WTC11 (cell line): ENCODE data around the gene TUBGCP4. TPM values are rescaled to one million over a fixed set of nuclear protein-coding genes. Genes with fewer than 3 reads are reported as not detected.

Source experiments
- ATAC-seq: fragments of 200-7000 bp; cut with Tn5 transposase; 2 replicates; pipeline ENCODE4 v1.10.0; 2021; ENCODE audit warnings: mild to moderate bottlenecking, moderate library complexity
- CTCF ChIA-PET: fragments of 300-600 bp; sonication (Branson Sonifier 250); formaldehyde crosslinking; loops from one replicate; lab custom pipeline; 2021; ENCODE audit warnings: antibody characterized with exemption; lab: Charles Lee
- POLR2A ChIA-PET: fragments of 350-600 bp; sonication (Branson Sonifier 250); formaldehyde crosslinking; loops from one replicate; lab custom pipeline; 2021; ENCODE audit warnings: antibody characterized with exemption; lab: Charles Lee
- DNase-seq: peaks from one replicate; pipeline ENCODE4 v3.0.0; 2021; ENCODE audit warnings: low spot score
- H3K27ac Mint-ChIP-seq: 2 replicates; pipeline ENCODE4 v1.8.0; 2021; ENCODE audit warnings: mixed read lengths
- H3K27me3 Mint-ChIP-seq: 2 replicates; pipeline ENCODE4 v1.8.0; 2021; ENCODE audit warnings: low read depth, mild to moderate bottlenecking, moderate library complexity, mixed read lengths
- H3K36me3 Mint-ChIP-seq: 2 replicates; pipeline ENCODE4 v1.8.0; 2021; ENCODE audit warnings: mixed read lengths
- H3K4me1 Mint-ChIP-seq: 2 replicates; pipeline ENCODE4 v1.8.0; 2022; ENCODE audit warnings: mixed read lengths
- H3K4me3 Mint-ChIP-seq: 2 replicates; pipeline ENCODE4 v1.8.0; 2021; ENCODE audit warnings: mild to moderate bottlenecking, moderate library complexity, mixed read lengths
- H3K9me3 Mint-ChIP-seq: 2 replicates; pipeline ENCODE4 v1.8.0; 2021; ENCODE audit warnings: mixed read lengths
- CREB1 ChIP-seq: sonication (generic); formaldehyde crosslinking; IDR thresholded peaks from 2 replicates; pipeline ENCODE4 v1.8.0; 2023; ENCODE audit warnings: mild to moderate bottlenecking, missing genetic modification reagents
- ESRRA ChIP-seq: sonication (generic); formaldehyde crosslinking; IDR thresholded peaks from 2 replicates; pipeline ENCODE4 v1.8.1; 2022; ENCODE audit warnings: mild to moderate bottlenecking, missing genetic modification reagents, borderline replicate concordance
- FOXK1 ChIP-seq: sonication (generic); formaldehyde crosslinking; IDR thresholded peaks from 2 replicates; pipeline ENCODE4 v1.8.0; 2022; ENCODE audit warnings: mild to moderate bottlenecking, moderate library complexity, missing genetic modification reagents
- GTF2I ChIP-seq: fragments of 250-450 bp; sonication (Bioruptor Pico); conservative IDR thresholded peaks from 2 replicates; pipeline ENCODE4 v1.4.0; 2021; ENCODE audit warnings: mild to moderate bottlenecking
- JUN ChIP-seq: sonication (generic); formaldehyde crosslinking; IDR thresholded peaks from 2 replicates; pipeline ENCODE4 v1.8.0; 2023; ENCODE audit warnings: mild to moderate bottlenecking, missing genetic modification reagents
- PRRX2 ChIP-seq: fragments of 250-450 bp; sonication (Bioruptor Pico); IDR thresholded peaks from 2 replicates; pipeline ENCODE4 v1.8.0; 2021; ENCODE audit warnings: mild to moderate bottlenecking
- RELA ChIP-seq: sonication (generic); formaldehyde crosslinking; IDR thresholded peaks from 2 replicates; pipeline ENCODE4 v1.8.1; 2022; ENCODE audit warnings: missing genetic modification reagents, mild to moderate bottlenecking, borderline replicate concordance
- SMAD3 ChIP-seq: sonication (generic); formaldehyde crosslinking; IDR thresholded peaks from 2 replicates; pipeline ENCODE4 v1.8.0; 2022; ENCODE audit warnings: missing genetic modification reagents, mild to moderate bottlenecking, borderline replicate concordance
- ZNF121 ChIP-seq: sonication (generic); formaldehyde crosslinking; IDR thresholded peaks from 2 replicates; pipeline ENCODE4 v1.8.0; 2023; ENCODE audit warnings: missing genetic modification reagents
- ZNF138 ChIP-seq: sonication (generic); formaldehyde crosslinking; conservative IDR thresholded peaks from 2 replicates; pipeline ENCODE4 v1.8.1; 2022; ENCODE audit warnings: mild to moderate bottlenecking, moderate library complexity, missing genetic modification reagents
- ZNF671 ChIP-seq: fragments of 250-450 bp; sonication (Bioruptor Pico); IDR thresholded peaks from 2 replicates; pipeline ENCODE4 v1.8.0; 2021; ENCODE audit warnings: mild to moderate bottlenecking
- total RNA-seq: library from RNA; stranded (reverse); gene quantifications from 3 replicates; pipeline ENCODE4 v1.2.3, GENCODE V29; 2021
- TF ChIP-seq, protein P1 (sequence below): sonication (generic); formaldehyde crosslinking; IDR thresholded peaks from 2 replicates; pipeline ENCODE4 v1.8.0; 2022; ENCODE audit warnings: mild to moderate bottlenecking, missing genetic modification reagents
- TF ChIP-seq, protein P2 (sequence below): sonication (generic); formaldehyde crosslinking; IDR thresholded peaks from 2 replicates; pipeline ENCODE4 v1.8.1; 2022; ENCODE audit warnings: mild to moderate bottlenecking, moderate library complexity, missing genetic modification reagents
- TF ChIP-seq, protein P3 (sequence below): fragments of 250-450 bp; sonication (Bioruptor Pico); IDR thresholded peaks from 2 replicates; pipeline ENCODE4 v1.9.0; 2021; ENCODE audit warnings: mild to moderate bottlenecking
- TF ChIP-seq, protein P4 (sequence below): sonication (generic); formaldehyde crosslinking; conservative IDR thresholded peaks from 2 replicates; pipeline ENCODE4 v1.8.1; 2023; ENCODE audit warnings: mild to moderate bottlenecking, low read depth, missing genetic modification reagents, moderate library complexity
- TF ChIP-seq, protein P5 (sequence below): fragments of 250-450 bp; sonication (Bioruptor Pico); conservative IDR thresholded peaks from 2 replicates; pipeline ENCODE4 v1.9.0; 2021; ENCODE audit warnings: mild to moderate bottlenecking

TUBGCP4 gene
- total RNA-seq, 1 experiment from 2014 or later, result 22.5 TPM

DNA sequence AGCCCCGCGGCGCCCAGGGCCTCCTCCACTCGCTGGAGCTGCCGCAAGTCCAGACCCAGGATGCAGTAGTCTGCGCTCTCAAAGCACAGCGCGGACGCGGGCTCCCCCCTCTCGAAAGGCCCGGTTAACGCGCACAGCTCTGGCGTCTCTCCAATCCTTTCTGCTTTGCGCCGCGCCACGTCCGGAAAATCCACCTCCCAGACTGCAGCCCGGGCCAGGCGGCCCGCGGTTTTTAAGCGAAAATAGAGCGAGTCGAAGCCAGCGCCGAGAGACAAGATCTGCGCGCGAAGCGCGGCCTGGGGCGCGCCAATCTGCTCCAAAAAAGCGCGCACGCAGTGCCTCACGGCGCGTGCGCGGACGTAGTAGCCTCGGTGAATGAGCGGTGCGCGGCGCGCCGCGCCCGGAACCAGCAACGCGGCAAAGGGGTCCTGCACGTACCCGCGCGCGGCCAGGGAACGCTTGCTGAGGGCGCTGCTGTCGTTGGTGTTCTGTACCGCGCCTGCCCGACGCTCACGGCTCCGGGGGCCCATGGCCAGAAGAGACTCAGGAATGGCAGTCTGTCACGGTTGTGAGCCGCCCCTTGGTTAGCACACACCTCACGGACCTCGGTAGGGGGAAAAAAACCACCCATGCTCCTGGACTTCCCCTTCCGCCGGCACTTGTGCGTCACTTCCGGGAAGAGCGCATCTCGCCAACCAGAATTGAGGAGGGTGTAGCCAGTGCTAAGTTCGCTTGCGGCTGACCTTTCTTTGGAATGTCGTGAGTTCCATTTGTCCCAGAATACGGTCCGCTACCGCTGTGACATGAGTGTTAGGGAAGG is 40.7 kb upstream of the TUBGCP4 start, which contains the start of gene LCMT2 (continued):
- TF ChIP-seq JUN (CRISPR knock-in tag) (peak; percentile 80; the same call in 1 of the 2 replicates), CREB1 (CRISPR knock-in tag) (0 out of 2 replicates have a peak, but pooled peaks have one; percentile 53), ZNF671 (no peak), ZNF138 (no peak), ZNF121 (CRISPR knock-in tag) (no peak), GTF2I (CRISPR knock-in tag) (no peak)
- TF ChIP-seq, protein P1, sequence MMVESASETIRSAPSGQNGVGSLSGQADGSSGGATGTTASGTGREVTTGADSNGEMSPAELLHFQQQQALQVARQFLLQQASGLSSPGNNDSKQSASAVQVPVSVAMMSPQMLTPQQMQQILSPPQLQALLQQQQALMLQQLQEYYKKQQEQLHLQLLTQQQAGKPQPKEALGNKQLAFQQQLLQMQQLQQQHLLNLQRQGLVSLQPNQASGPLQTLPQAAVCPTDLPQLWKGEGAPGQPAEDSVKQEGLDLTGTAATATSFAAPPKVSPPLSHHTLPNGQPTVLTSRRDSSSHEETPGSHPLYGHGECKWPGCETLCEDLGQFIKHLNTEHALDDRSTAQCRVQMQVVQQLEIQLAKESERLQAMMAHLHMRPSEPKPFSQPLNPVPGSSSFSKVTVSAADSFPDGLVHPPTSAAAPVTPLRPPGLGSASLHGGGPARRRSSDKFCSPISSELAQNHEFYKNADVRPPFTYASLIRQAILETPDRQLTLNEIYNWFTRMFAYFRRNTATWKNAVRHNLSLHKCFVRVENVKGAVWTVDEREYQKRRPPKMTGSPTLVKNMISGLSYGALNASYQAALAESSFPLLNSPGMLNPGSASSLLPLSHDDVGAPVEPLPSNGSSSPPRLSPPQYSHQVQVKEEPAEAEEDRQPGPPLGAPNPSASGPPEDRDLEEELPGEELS (CRISPR knock-in tag), result peak; percentile 94
- TF ChIP-seq, protein P2, sequence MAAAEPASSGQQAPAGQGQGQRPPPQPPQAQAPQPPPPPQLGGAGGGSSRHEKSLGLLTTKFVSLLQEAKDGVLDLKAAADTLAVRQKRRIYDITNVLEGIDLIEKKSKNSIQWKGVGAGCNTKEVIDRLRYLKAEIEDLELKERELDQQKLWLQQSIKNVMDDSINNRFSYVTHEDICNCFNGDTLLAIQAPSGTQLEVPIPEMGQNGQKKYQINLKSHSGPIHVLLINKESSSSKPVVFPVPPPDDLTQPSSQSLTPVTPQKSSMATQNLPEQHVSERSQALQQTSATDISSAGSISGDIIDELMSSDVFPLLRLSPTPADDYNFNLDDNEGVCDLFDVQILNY (CRISPR knock-in tag), result peak; percentile 90; the same call in 1 of the 2 replicates
- TF ChIP-seq, protein P3, sequence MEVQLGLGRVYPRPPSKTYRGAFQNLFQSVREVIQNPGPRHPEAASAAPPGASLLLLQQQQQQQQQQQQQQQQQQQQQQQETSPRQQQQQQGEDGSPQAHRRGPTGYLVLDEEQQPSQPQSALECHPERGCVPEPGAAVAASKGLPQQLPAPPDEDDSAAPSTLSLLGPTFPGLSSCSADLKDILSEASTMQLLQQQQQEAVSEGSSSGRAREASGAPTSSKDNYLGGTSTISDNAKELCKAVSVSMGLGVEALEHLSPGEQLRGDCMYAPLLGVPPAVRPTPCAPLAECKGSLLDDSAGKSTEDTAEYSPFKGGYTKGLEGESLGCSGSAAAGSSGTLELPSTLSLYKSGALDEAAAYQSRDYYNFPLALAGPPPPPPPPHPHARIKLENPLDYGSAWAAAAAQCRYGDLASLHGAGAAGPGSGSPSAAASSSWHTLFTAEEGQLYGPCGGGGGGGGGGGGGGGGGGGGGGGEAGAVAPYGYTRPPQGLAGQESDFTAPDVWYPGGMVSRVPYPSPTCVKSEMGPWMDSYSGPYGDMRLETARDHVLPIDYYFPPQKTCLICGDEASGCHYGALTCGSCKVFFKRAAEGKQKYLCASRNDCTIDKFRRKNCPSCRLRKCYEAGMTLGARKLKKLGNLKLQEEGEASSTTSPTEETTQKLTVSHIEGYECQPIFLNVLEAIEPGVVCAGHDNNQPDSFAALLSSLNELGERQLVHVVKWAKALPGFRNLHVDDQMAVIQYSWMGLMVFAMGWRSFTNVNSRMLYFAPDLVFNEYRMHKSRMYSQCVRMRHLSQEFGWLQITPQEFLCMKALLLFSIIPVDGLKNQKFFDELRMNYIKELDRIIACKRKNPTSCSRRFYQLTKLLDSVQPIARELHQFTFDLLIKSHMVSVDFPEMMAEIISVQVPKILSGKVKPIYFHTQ (CRISPR knock-in tag), result no peak
- TF ChIP-seq, protein P4, sequence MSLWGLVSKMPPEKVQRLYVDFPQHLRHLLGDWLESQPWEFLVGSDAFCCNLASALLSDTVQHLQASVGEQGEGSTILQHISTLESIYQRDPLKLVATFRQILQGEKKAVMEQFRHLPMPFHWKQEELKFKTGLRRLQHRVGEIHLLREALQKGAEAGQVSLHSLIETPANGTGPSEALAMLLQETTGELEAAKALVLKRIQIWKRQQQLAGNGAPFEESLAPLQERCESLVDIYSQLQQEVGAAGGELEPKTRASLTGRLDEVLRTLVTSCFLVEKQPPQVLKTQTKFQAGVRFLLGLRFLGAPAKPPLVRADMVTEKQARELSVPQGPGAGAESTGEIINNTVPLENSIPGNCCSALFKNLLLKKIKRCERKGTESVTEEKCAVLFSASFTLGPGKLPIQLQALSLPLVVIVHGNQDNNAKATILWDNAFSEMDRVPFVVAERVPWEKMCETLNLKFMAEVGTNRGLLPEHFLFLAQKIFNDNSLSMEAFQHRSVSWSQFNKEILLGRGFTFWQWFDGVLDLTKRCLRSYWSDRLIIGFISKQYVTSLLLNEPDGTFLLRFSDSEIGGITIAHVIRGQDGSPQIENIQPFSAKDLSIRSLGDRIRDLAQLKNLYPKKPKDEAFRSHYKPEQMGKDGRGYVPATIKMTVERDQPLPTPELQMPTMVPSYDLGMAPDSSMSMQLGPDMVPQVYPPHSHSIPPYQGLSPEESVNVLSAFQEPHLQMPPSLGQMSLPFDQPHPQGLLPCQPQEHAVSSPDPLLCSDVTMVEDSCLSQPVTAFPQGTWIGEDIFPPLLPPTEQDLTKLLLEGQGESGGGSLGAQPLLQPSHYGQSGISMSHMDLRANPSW, result no peak

DNA sequence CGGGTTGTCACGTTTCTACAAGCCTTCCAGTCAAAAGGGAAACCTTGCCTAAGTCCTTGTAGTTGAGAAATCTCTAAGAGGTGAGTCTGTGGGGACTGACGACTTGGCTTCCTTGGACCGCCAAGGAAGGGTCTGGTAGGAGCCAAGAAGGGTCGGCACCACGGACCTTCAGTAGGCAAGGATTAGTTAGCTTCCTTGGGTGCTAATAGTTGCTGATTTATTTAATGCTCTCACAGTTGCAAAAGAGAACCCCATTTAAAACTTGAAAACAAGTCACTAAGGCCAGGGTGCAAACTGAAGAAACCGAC is 40.2 kb upstream of the TUBGCP4 start:
- peak overlapping the region; percentile 90 for H3K4me3 Mint-ChIP-seq
- CTCF ChIA-PET, result interaction anchor here (0.6 to 1.4 kb wide), 4 partner anchors 45 to 126 kb away, joined by 3 to 5 read pairs (median 4); no protein-coding TSS in a partner anchor
- POLR2A ChIA-PET, result no interaction called here
- no peaks in the 10 kb centered on the region for H3K9me3 Mint-ChIP-seq
- peaks cover under 1% of the 10 kb centered on the region; the same call in 1 of the 2 replicates for H3K27me3 Mint-ChIP-seq
- DNase-seq, result no peak
- peak overlapping the region; percentile 91 for H3K27ac Mint-ChIP-seq
- TF ChIP-seq, protein P5, sequence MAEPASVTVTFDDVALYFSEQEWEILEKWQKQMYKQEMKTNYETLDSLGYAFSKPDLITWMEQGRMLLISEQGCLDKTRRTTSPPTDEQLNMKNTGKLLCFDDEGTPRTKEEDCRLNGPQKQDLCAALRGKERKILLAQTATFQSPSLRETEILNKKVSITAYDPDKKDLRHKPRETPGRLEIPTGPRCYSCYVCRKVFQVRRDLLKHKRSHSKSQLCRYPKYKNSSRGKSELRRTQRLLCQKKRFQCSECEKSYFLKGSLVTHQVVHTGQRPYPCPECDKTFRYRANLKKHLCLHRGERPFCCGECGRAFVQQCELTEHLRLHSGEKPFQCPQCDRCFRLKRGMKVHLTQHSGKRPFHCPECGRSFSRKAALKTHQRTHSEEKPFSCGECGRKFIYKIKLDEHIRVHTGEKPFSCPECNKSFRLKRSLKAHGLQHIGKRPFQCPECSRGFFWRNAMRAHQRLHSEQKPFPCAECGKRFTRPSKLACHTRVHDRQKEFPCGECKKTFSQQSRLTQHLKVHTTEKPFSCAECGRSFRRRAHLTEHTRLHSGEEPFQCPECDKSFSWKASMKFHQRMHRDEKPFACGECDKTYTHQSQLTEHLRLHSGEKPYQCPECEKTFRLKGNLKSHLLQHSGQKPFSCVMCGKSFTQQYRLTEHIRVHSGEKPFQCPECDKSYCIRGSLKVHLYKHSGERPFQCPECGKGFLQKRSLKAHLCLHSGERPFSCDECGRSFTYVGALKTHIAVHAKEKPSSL (CRISPR knock-in tag), result no peak
- no peak for TF ChIP-seq SMAD3 (CRISPR knock-in tag)
- no peak for TF ChIP-seq FOXK1
- no peak for TF ChIP-seq JUN (CRISPR knock-in tag)
- TF ChIP-seq PRRX2, result no peak
- no peak for TF ChIP-seq RELA (CRISPR knock-in tag)
- no peak for TF ChIP-seq ESRRA (CRISPR knock-in tag)
- peaks cover 20% of the 10 kb centered on the region for H3K4me1 Mint-ChIP-seq
- H3K36me3 Mint-ChIP-seq, result peaks cover 8% of the 10 kb centered on the region
- peak; percentile 34 for ATAC-seq
